ENCODE results near the gene TMEM130.
"Not testable (repeated sequence)": the region's sequence is repeated elsewhere in the genome, so short reads cannot be mapped to it uniquely, and the experiment has no call there.

Gene TMEM130

DNA sequence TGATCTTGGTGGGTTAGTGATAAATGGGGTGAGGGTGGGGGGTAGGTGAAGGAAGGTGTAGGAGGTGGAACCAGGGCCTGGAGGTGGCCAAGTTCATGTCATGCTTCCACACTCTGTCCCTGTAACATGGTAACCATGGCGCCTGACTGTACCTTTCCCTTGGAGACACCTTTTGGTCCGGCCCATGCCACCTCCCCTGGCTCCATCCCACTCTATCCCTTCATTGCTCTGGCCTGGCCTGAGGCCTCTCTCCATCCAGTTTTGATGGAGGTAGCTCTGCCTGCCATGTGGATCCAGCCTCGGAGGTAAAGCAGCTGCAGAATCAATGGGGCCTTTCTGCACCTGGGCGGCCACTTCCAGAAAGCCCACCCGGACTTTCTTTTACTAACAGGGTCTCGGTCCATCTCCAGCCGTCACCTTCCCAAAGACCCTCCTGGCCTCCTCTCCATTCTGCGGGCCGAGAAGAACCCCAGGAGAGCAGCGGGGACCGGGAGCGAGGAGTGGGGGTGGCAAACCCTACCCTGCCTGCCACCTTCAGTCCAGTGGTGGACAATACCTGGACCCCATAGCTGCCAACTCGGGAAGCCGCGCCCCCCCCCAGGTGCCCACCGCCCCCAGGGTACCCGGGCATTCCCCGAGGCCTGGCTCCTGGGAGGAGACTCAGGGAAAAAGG, 8.0 kb upstream of the TMEM130 start:
- no peak for DNase-seq (ENCODE audit: low spot score)

DNA sequence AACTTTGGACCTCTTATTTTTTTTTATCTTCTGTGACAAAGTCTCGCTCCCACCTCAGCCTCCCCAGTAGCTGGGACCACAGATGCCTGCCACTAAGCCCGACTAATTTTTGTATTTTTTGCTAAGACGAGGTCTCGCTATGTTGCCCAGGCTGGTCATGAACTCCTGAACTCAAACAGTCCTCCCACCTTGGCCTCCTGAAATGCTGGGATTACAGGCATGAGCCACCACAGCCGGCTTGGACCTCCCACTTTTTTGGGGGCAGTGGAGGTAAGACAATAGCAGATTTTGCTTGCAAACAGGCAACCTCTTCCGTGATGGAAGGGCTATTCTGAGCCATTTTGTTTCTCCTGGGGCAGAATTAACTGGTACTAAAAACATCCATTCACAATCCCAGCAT, 7.3 kb upstream of the TMEM130 start:
- no peak for DNase-seq (ENCODE audit: low spot score)

DNA sequence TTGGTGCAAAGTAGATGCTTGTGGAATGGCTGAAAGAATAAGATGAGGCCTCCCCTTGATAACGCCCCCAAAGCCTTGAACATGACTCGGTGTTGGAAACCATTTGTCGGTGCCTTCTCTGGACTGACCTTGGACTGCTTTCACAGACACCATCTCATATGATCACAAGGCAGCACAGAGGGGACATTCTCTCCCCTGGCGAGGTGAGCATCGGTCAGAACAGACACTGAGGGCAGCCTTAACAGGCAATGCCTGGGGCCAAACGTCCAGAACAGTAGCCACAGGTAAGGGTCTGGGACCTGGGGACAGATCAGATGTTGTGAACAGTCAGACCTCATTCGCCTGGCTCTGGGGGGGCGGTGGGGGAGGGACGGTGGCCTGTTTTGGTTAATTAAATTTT, 5.7 kb upstream of the TMEM130 start:
- no peak for DNase-seq (ENCODE audit: low spot score)

DNA sequence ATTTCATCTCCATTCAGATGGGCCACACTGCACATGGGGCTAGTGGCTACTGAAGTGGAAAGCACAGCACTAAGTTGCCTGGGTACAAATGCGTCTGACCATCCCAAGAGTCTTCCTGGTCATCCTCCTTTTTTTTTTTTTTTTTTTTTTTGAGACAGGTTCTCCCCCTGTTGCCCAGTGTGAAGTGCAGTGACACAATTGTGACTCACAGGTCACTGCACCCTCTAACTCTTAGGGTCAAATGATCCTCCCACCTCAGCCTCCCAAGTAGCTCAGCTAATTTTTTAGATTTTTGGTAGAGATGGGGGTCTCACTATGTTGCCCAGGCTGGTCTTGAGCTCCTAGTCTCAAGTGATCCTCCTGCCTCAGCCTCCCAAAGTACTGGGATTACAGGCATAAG, 5.1 kb upstream of the TMEM130 start:
- no peak for DNase-seq (ENCODE audit: low spot score)

DNA sequence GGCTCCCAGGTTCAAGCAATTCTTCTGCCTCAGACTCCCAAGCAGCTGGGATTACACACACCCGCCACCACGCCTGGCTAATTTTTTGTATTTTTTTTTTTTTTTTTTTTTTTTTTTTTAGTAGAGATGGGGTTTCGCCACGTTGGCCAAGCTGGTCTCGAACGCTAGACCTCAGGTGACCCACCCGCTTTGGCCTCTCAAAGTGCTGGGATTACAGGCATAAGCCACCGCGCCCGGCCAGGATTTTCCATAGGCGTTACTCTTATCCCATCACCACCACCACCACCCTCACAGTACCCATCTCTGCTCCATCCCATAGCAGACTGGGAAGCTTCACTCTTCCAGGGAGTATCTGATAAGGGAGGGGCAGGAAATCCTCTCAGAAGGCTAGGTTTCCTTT, 3.8 kb upstream of the TMEM130 start:
- DNase-seq (ENCODE audit: low spot score): not testable (repeated sequence)

DNA sequence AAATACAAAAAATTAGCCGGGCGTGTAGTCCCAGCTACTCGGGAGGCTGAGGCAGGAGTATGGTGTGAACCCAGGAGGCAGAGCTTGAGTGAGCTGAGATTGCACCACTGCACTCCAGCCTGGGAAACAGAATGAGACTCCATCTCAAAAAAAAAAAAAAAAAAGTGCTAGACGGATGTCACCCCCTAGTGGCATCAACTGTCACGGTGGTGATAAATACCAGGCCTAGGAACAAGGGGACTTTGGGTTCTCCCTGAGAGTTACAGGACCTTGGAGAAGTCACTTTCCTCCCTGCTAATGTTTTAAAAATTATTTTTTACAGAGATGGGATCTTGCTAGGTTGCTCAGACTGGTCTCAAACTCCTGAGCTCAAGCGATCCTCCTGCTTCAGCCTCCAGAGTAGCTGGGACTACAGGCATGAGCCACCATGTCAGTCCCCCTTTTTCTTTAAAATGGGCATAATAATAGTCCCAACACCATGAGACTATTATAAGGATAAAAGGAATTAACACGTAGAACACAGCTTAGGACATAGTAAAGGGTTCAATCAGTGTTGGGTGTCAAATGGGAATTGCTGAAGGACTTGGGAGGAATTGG, 2.6 kb upstream of the TMEM130 start:
- DNase-seq (ENCODE audit: low spot score): no peak

DNA sequence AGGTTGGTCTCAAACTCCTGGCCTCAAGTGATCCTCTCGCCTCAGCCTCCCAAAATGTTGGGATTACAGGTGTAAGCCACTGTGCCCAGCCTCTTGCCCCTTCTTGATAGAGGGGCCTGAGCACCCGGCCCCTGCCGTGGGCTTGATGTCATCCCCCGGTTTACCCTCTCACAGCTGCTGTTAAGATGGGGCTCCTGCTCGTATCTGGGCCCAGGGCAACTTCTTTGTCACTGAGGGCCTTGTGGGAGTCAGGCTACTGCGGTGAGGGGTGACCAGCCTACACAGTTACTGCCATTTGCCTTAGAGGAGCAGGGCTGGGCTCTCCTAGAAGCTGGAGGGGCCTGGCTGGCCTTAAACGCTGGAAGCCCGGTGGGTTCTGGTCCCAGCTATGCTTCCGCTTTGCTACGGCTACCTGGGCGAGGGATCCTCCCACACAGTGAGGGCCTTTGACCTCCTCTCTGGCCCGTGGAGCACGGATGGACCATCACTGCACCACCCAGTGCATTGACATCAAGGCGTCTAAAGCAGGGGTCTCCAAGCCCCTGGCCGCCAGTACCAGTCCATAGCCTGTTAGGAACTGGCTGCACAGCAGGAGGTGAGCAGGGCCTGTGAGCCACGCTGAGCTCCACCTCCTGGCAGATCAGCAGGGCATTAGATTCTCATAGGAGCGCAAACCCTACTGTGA, 1.1 kb upstream of the TMEM130 start:
- DNase-seq (ENCODE audit: low spot score): no peak

DNA sequence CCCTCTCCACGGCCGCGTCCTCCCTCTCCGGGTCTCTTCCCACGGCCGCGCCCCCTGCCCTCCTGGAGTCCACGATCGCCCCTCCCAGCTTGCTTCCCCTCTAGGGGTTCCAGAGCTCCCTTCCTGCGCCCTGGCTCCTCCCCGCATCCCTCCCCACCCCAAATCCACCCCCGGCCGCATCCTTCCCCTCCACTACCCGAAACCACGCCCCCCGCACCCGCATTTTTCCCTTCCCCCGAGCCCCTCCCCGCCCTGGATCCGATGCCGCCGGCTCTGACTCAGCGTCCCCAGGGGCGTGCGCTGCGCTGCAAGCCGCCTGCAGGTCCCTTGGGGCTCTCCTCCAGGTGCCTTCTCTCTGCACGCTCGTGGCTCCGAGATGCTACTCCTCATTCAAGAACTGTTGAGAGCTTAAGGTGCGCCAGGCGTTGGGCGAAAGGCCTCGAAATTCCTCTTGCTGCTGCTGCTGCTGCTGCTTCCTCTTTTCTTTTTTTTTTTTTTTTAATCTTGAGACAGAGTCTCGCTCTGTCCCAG, 372 bp upstream of the TMEM130 start:
- no peak for DNase-seq (ENCODE audit: low spot score)

DNA sequence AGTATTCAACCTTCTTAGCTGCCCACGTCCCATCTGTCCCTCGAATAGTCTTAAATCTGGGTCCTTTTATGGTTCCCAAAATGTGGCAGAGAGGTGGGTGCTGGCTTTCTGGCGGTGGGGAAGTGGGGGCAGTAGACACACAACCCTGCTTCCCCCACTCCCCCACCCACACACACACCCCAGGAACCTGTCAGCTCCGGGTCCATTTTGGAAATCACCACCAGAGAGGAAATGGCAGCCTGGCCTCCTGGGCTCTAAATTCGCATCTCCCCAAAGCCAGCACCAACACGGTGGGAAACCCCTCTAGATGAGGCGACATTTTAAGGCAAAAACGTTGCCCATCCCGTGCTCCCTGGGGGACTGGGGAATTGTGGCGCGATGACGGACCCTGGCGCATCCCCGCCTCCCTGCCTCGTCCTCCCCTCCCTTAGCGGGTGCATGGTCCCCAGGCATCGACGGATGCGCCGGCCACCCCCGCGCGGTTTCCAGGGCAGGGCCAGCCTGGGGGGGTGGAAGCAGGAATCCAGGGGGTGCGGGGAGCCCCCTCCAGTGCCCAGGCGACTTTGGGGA, 702 bp downstream of the TMEM130 start:
- DNase-seq (ENCODE audit: low spot score): no peak

DNA sequence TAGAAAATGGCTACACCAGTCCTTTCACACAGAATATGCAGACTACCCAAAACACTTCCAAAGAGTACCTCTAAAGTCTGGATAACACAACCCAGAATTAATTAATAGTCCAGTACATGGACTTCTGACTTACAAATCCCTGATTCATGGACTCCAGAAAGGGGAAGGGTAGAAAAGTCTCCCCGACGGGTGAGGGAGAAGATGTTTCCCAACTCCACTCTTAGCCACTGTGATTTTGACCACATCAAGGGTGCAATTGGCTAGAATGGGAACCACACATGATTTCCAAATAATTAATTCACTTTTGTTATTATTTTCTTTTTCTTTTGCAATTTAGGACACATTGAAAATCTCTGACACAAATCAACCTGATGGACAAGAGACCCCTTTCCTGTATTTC, 1.4 kb downstream of the TMEM130 start:
- no peak for DNase-seq (ENCODE audit: low spot score)

DNA sequence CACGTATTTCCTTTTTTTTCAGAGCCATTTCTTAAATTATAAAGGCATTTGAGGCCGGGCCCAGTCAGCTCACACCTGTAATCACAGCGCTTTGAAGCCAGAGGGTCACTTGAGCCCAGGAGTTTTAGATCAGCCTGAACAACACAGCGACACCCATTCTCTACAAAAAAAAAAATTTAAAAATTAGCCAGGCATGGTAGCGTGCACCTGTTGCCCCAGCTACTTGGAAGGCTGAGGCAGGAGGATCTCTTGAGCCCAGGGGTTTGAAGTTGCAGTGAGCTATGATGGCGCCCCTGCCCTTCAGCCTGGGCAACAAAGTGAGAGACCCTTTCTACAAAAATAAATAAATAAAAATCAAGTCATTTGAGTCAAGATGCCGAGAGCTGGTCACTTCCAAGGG, 3.0 kb downstream of the TMEM130 start:
- DNase-seq (ENCODE audit: low spot score): no peak

DNA sequence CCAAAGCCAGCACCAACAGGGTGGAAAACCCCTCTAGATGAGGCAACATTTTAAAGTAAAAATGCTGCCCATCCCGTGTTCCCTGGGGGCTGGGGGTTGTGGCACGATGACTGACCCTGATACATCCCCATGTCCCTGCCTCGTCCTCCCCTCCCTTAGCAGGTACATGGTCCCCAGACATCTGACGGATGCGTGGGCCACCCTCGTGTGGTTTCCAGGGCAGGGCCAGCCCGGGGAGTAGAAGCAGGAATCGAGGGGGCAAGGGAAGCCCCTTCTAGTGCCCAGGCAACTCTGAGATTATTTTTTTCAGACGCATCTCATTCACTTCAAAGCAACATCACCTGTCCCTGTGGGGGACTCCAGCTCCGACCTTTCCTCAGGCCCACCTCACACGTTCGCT, 3.5 kb downstream of the TMEM130 start:
- no peak for DNase-seq (ENCODE audit: low spot score)

DNA sequence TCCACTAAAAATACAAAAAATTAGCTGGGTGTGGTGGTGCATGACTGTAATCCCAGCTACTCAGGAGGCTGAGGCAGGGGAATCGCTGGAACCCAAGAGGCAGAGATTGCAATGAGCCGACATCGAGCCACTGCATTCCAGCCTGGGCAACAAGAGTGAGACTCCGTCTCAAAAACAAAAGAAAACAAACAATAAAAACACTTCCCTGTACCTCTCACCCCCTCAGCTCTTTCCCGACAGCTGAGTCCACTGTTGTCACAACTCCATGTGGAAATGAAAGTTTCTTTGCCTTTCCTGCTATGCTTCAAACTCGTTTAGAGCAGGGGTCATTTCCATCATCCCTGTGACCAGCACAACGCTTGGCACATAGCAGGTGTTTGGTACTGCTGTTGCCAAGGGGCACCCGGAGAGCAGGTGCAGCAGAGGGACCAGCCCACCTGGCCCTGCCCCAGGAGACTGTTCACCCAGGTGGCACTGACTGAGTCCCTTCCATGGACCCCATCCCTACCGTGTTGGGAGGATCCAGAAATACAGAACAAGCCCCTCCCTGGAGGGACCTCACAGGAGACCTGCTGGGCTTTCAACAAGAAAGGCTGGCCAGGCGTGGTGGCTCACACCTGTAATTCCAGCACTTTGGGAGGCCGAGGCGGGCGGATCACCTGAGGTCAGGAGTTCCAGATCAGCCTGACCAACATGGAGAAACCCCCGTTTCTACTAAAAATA, 4.9 kb downstream of the TMEM130 start:
- no peak for DNase-seq (ENCODE audit: low spot score)

DNA sequence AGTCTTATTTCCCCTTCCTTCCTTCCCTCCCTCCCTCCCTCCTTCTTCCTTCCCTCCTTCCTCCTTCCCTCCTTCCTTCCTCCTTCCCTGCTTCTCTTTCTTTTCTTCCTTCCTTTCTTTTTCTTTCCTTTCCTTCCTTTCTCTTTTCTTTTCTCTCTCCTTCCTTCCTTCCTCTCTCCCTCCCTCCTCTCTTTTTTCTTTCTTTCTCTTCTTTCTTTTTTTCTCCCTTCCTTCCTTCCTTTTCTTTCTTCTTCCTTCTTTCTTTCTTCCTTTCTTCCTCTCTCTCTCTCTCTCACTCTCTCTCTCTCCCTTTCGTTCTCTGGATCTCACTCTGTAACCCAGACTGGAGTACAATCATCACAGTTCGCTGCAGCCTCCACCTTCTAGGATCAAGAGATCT, 6.2 kb downstream of the TMEM130 start:
- DNase-seq (ENCODE audit: low spot score): no peak

DNA sequence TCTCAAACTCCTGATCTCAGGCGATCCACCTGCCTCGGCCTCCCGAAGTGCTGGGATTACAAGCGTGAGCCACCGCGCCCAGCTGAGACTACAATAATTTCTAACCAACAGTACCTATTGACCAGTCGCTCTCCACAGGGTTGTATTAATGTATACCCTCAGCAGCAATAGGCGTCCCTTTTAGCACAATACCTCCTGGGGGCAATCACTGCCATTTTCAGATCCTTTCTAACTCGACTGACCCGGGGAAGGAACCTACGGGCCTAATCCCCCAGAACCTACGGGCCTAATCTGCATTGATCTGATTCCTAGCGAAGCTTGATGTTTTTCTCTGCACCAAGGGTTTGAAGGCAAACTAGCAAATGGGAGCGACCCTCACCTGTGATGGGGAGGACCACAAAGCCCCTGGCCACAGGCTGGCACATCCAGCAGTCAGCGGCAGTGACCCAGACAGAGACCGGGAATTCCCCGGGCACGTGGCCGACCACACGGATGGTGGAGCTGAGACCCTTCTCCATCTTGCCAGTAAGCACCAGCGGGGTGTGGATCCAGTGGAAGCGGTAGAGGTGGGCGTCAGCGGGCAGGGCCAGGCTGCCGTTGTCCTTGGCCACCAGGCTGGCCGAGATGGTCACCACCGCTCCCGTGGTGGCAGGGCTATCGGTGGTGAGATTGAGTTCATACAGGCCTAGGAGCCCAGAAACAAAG, 6.9 kb downstream of the TMEM130 start:
- no peak for DNase-seq (ENCODE audit: low spot score)

DNA sequence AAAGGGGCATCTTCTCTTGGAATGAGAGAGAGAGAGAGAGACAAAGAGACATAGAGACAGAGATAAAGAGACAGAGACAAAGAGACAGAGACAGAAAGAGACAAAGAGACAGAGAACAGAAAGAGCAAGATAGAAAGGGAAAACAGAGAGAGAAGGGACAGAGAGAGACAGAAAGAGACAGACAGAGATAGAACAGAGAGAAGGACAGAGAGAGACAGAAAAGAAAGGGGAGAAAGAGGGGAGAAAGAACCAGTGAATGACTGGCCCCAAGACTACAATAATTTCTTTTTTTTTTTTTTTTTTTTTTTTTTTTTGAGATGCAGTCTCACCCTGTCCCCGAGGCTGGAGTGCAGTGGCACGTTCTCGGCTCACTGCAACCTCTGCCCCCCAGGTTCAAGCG, 7.6 kb downstream of the TMEM130 start:
- DNase-seq (ENCODE audit: low spot score): no peak

DNA sequence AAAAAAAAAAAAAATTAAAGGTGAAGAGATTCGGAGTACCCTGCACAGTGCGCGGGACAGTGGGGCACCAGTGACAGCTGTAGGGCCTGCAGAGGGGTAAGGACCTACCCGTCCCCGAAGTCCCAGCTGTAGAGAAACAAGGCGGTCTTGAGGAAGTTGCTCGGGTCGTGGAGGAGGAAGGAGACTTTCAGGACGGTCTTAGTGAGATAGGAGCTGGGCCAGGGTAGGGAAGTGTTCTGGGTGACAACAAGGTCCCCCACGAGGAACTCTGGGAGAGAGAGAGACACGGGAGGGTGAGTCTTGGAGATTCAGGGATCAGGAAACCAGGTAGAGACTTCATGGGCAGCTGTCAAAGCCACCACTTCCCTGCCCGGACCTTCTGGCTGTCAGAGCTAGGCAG, 9.7 kb downstream of the TMEM130 start:
- DNase-seq (ENCODE audit: low spot score): no peak

DNA sequence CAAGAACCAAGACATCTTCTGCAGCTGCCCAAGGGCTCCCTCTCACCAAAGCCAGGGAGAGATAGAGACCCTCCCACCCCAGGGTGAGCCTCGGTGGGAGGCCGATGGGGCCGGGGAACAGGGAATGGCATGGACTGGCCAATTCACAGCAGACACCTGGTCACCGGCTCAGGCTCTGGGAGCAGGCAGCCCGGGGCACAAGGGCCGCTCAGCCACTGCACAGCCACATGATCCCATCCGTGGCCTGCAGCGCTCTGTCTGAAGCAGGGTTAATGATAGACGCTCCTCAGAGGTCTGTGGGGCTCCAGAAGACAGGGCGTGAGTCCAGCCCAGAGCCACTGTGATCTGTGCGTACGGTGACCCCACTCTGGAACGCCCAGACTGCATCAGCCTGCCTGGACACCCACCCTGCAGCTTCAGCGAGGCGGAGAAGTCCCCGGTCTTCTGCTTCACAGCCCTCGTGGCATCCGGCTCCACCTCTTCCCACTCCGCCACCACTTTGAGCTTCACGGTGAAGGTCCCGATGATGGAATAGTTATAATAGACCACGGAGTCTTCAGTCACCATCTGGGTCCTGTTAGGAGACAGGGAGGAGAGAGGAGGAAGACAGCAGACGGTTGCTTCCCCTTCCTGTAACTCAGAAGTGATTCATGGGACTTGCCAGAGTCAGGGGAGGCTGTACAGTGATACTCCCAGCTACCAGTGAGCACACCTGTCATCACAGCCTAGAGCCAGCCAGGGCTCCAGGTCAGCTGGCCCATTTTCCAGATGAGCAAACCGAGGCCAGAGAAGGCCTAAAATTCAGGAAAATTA, 14.0 kb downstream of the TMEM130 start:
- no peak for DNase-seq (ENCODE audit: low spot score)

DNA sequence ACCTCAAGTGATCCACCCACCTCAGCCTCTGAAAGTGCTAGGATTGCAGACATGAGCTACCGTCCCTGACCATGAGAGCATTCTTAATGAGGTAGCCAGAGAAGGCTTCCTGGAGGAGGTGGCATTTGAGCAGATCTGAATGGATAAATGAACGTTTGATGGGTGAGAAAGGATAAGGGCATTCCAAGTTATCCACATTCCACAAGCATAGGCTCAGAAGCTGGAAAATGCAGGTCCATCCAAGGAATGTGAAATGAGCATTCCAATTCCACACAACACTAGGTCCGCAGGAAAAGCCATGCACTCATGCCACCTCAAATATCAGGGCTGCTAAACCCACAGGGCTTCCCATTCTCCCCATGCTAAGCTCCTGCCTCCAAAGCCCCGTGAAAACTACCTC, 17.0 kb downstream of the TMEM130 start:
- DNase-seq (ENCODE audit: low spot score): no peak

DNA sequence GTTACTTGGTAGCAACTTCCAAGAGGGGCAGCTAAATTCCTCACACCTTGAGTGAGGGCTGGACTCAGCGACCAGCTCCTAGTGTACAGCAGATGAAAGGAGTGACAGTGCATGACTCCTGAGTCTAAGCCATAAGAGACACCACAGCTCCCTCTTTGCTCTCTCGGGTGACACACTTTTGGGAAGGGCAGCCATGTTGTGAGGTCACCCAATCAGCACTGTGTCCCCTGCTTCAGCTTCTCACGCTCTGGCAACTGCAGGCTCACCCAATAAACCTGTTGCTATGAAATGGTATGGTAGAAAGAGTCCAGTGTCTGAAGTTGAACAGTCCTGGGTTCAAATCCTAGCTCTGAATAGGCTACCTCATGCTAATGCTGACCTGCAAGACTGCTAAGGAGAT, 20.9 kb downstream of the TMEM130 start:
- no peak for DNase-seq (ENCODE audit: low spot score)

DNA sequence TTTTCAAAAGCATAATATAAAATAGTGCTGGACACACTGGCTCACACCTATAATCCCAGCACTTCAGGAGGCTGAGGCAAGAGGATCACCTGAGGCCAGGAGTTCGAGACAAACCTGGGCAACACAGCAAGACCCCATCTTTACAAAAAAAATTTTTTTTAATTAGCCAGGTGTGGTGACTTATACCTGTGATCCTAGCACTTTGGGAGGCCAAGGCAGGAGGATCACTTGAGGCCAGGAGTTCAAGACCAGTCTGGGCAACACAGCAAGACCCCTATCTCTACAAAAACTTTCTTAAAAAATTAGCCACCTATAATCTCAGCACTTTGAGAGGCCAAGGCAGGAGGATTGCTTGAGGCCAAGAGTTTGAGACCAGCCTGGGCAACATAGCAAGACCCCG, 27.3 kb downstream of the TMEM130 start:
- DNase-seq (ENCODE audit: low spot score): not testable (repeated sequence)
